Measurements from ENCODE around the gene C1orf87.
A peak's percentile ranks its signal among the peaks of the same experiment; 100 is the strongest.

- TF ChIP-seq GATA3 (IDR thresholded peaks at IDR 0.05; ENCODE audit: low read depth, low read length) (no peak), GATA2 (IDR thresholded peaks at IDR 0.05; ENCODE audit: low read depth, low read length) (peak; percentile 67)
Measured at GRCh38 chr1:60090655-60091054, 17.1 kb upstream of the C1orf87 start.

Measured in SH-SY5Y (cell line).